WTC11 (cell line): ENCODE results near the gene TNFRSF4. TPM values are rescaled to one million over a fixed set of nuclear protein-coding genes. Genes with fewer than 3 reads are reported as not detected.

ENCODE experiments used
- ATAC-seq: fragments of 200-7000 bp; cut with Tn5 transposase; 2 replicates; pipeline ENCODE4 v1.10.0; 2021; ENCODE audit warnings: mild to moderate bottlenecking, moderate library complexity
- CTCF ChIA-PET: fragments of 300-600 bp; sonication (Branson Sonifier 250); formaldehyde crosslinking; loops from one replicate; lab custom pipeline; 2021; ENCODE audit warnings: antibody characterized with exemption; lab: Charles Lee
- POLR2A ChIA-PET: fragments of 350-600 bp; sonication (Branson Sonifier 250); formaldehyde crosslinking; loops from one replicate; lab custom pipeline; 2021; ENCODE audit warnings: antibody characterized with exemption; lab: Charles Lee
- DNase-seq: peaks from one replicate; pipeline ENCODE4 v3.0.0; 2021; ENCODE audit warnings: low spot score
- H3K27ac Mint-ChIP-seq: 2 replicates; pipeline ENCODE4 v1.8.0; 2021; ENCODE audit warnings: mixed read lengths
- H3K27me3 Mint-ChIP-seq: 2 replicates; pipeline ENCODE4 v1.8.0; 2021; ENCODE audit warnings: low read depth, mild to moderate bottlenecking, moderate library complexity, mixed read lengths
- H3K36me3 Mint-ChIP-seq: 2 replicates; pipeline ENCODE4 v1.8.0; 2021; ENCODE audit warnings: mixed read lengths
- H3K4me1 Mint-ChIP-seq: 2 replicates; pipeline ENCODE4 v1.8.0; 2022; ENCODE audit warnings: mixed read lengths
- H3K4me3 Mint-ChIP-seq: 2 replicates; pipeline ENCODE4 v1.8.0; 2021; ENCODE audit warnings: mild to moderate bottlenecking, moderate library complexity, mixed read lengths
- H3K9me3 Mint-ChIP-seq: 2 replicates; pipeline ENCODE4 v1.8.0; 2021; ENCODE audit warnings: mixed read lengths
- CBFB ChIP-seq: sonication (generic); formaldehyde crosslinking; IDR thresholded peaks from 2 replicates; pipeline ENCODE4 v1.8.1; 2022; ENCODE audit warnings: mild to moderate bottlenecking, low read depth, missing genetic modification reagents
- FOXP1 ChIP-seq: sonication (generic); formaldehyde crosslinking; IDR thresholded peaks from 2 replicates; pipeline ENCODE4 v1.8.0; 2022; ENCODE audit warnings: missing genetic modification reagents, mild to moderate bottlenecking, moderate library complexity, borderline replicate concordance
- GABPB1 ChIP-seq: sonication (generic); formaldehyde crosslinking; IDR thresholded peaks from 2 replicates; pipeline ENCODE4 v1.8.1; 2023; ENCODE audit warnings: mild to moderate bottlenecking, missing genetic modification reagents
- IRF2 ChIP-seq: sonication (generic); formaldehyde crosslinking; IDR thresholded peaks from 2 replicates; pipeline ENCODE4 v1.8.0; 2022; ENCODE audit warnings: low read depth, missing genetic modification reagents, borderline replicate concordance
- JAZF1 ChIP-seq: fragments of 250-450 bp; sonication (Bioruptor Pico); IDR thresholded peaks from 2 replicates; pipeline ENCODE4 v1.9.0; 2021; ENCODE audit warnings: moderate library complexity, mild to moderate bottlenecking, inconsistent platforms
- MYBL2 ChIP-seq: sonication (generic); formaldehyde crosslinking; IDR thresholded peaks from 2 replicates; pipeline ENCODE4 v1.8.1; 2023; ENCODE audit warnings: mild to moderate bottlenecking, moderate library complexity, missing genetic modification reagents
- NR2C2 ChIP-seq: sonication (generic); formaldehyde crosslinking; IDR thresholded peaks from 2 replicates; pipeline ENCODE4 v1.8.0; 2022; ENCODE audit warnings: mild to moderate bottlenecking, missing genetic modification reagents
- SMAD4 ChIP-seq: sonication (generic); formaldehyde crosslinking; IDR thresholded peaks from 2 replicates; pipeline ENCODE4 v1.8.0; 2022; ENCODE audit warnings: mild to moderate bottlenecking, missing genetic modification reagents
- TEAD4 ChIP-seq: sonication (generic); formaldehyde crosslinking; IDR thresholded peaks from 2 replicates; pipeline ENCODE4 v1.8.0; 2022; ENCODE audit warnings: mild to moderate bottlenecking, missing genetic modification reagents
- ZBTB21 ChIP-seq: sonication (generic); formaldehyde crosslinking; IDR thresholded peaks from 2 replicates; pipeline ENCODE4 v1.8.1; 2023; ENCODE audit warnings: mild to moderate bottlenecking, missing genetic modification reagents, borderline replicate concordance
- ZNF317 ChIP-seq: sonication (generic); formaldehyde crosslinking; IDR thresholded peaks from 2 replicates; pipeline ENCODE4 v1.8.1; 2023; ENCODE audit warnings: low read depth, mild to moderate bottlenecking, moderate library complexity, missing genetic modification reagents, borderline replicate concordance
- total RNA-seq: library from RNA; stranded (reverse); gene quantifications from 3 replicates; pipeline ENCODE4 v1.2.3, GENCODE V29; 2021
- TF ChIP-seq, protein P1 (sequence below): sonication (generic); formaldehyde crosslinking; IDR thresholded peaks from 2 replicates; pipeline ENCODE4 v1.8.0; 2022; ENCODE audit warnings: mild to moderate bottlenecking, missing genetic modification reagents
- TF ChIP-seq, protein P2 (sequence below): sonication (generic); formaldehyde crosslinking; conservative IDR thresholded peaks from 2 replicates; pipeline ENCODE4 v1.8.1; 2022; ENCODE audit warnings: mild to moderate bottlenecking, missing genetic modification reagents
- TF ChIP-seq, protein P3 (sequence below): sonication (generic); formaldehyde crosslinking; conservative IDR thresholded peaks from 2 replicates; pipeline ENCODE4 v1.8.1; 2023; ENCODE audit warnings: mild to moderate bottlenecking, low read depth, missing genetic modification reagents, moderate library complexity
- TF ChIP-seq, protein P4 (sequence below): sonication (generic); formaldehyde crosslinking; IDR thresholded peaks from 2 replicates; pipeline ENCODE4 v1.8.1; 2023; ENCODE audit warnings: mild to moderate bottlenecking, moderate library complexity, missing genetic modification reagents
- TF ChIP-seq, protein P5 (sequence below): sonication (generic); formaldehyde crosslinking; IDR thresholded peaks from 2 replicates; pipeline ENCODE4 v1.8.0; 2023; ENCODE audit warnings: missing genetic modification reagents, mild to moderate bottlenecking, borderline replicate concordance
- TF ChIP-seq, protein P6 (sequence below): sonication (generic); formaldehyde crosslinking; IDR thresholded peaks from 2 replicates; pipeline ENCODE4 v1.8.1; 2023; ENCODE audit warnings: mild to moderate bottlenecking, missing genetic modification reagents, borderline replicate concordance
- TF ChIP-seq, protein P7 (sequence below): fragments of 200-600 bp; IDR thresholded peaks from 2 replicates; pipeline ENCODE4 v1.8.0; 2022; ENCODE audit warnings: antibody characterized with exemption

The TNFRSF4 gene
- total RNA-seq, 1 experiment from 2014 or later = 0.33 TPM

DNA sequence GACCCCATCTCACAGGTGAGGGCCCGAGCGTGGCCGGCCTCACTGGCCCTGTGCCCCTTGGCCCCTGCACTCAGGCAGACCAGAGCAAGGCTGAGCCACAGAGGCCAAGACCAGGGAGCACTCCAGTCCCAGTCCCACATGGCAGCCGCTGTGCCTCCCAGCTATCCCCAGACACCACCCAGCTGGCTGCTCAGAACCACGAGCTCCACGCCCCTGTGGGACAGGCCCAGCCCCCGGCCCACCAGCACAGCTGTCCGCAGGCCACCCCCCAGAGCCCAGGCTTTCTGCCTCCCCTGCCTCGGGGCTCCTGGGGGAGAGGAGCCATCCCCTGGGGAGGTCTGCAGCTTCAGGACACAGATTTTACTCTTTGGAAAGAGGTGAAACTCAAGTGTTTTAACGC is 41.7 kb upstream of the TNFRSF4 start (continued):
- TF ChIP-seq, protein P1, sequence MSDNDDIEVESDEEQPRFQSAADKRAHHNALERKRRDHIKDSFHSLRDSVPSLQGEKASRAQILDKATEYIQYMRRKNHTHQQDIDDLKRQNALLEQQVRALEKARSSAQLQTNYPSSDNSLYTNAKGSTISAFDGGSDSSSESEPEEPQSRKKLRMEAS = no peak
- TF ChIP-seq, protein P2, sequence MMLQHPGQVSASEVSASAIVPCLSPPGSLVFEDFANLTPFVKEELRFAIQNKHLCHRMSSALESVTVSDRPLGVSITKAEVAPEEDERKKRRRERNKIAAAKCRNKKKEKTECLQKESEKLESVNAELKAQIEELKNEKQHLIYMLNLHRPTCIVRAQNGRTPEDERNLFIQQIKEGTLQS (CRISPR knock-in tag) = no peak
- TF ChIP-seq ZBTB21 (CRISPR knock-in tag) (no peak), GABPB1 (CRISPR knock-in tag) (no peak), TEAD4 (CRISPR knock-in tag) (no peak), MYBL2 (CRISPR knock-in tag) (no peak)
- TF ChIP-seq, protein P3, sequence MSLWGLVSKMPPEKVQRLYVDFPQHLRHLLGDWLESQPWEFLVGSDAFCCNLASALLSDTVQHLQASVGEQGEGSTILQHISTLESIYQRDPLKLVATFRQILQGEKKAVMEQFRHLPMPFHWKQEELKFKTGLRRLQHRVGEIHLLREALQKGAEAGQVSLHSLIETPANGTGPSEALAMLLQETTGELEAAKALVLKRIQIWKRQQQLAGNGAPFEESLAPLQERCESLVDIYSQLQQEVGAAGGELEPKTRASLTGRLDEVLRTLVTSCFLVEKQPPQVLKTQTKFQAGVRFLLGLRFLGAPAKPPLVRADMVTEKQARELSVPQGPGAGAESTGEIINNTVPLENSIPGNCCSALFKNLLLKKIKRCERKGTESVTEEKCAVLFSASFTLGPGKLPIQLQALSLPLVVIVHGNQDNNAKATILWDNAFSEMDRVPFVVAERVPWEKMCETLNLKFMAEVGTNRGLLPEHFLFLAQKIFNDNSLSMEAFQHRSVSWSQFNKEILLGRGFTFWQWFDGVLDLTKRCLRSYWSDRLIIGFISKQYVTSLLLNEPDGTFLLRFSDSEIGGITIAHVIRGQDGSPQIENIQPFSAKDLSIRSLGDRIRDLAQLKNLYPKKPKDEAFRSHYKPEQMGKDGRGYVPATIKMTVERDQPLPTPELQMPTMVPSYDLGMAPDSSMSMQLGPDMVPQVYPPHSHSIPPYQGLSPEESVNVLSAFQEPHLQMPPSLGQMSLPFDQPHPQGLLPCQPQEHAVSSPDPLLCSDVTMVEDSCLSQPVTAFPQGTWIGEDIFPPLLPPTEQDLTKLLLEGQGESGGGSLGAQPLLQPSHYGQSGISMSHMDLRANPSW (CRISPR knock-in tag) = no peak
- TF ChIP-seq, protein P4, sequence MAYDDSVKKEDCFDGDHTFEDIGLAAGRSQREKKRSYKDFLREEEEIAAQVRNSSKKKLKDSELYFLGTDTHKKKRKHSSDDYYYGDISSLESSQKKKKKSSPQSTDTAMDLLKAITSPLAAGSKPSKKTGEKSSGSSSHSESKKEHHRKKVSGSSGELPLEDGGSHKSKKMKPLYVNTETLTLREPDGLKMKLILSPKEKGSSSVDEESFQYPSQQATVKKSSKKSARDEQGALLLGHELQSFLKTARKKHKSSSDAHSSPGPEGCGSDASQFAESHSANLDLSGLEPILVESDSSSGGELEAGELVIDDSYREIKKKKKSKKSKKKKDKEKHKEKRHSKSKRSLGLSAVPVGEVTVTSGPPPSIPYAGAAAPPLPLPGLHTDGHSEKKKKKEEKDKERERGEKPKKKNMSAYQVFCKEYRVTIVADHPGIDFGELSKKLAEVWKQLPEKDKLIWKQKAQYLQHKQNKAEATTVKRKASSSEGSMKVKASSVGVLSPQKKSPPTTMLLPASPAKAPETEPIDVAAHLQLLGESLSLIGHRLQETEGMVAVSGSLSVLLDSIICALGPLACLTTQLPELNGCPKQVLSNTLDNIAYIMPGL = no peak

DNA sequence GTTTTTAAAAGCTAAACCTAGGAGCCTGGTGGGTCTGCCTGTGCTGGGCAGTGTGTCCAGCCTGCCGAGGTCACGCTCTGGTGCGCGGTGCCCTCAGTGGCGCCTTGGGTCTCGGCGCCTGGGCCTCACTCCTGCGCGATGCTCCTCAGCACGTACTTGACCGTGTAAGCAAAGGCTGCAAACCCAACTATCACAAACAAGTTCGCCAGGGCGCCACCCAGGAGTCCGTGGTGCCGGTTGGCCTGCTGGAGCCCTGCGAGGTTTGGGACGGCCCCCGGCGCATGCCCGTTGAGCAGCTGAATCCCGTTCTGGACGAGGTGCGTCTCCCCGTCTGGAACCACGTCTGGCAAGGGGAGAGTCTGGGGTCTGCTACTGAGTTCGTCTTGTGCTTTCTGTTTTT is 41.1 kb upstream of the TNFRSF4 start:
- ATAC-seq = no peak
- no peak for DNase-seq
- TF ChIP-seq CBFB (CRISPR knock-in tag) (no peak), JAZF1 (no peak), SMAD4 (CRISPR knock-in tag) (no peak), FOXP1 (CRISPR knock-in tag) (no peak)
- TF ChIP-seq, protein P5, sequence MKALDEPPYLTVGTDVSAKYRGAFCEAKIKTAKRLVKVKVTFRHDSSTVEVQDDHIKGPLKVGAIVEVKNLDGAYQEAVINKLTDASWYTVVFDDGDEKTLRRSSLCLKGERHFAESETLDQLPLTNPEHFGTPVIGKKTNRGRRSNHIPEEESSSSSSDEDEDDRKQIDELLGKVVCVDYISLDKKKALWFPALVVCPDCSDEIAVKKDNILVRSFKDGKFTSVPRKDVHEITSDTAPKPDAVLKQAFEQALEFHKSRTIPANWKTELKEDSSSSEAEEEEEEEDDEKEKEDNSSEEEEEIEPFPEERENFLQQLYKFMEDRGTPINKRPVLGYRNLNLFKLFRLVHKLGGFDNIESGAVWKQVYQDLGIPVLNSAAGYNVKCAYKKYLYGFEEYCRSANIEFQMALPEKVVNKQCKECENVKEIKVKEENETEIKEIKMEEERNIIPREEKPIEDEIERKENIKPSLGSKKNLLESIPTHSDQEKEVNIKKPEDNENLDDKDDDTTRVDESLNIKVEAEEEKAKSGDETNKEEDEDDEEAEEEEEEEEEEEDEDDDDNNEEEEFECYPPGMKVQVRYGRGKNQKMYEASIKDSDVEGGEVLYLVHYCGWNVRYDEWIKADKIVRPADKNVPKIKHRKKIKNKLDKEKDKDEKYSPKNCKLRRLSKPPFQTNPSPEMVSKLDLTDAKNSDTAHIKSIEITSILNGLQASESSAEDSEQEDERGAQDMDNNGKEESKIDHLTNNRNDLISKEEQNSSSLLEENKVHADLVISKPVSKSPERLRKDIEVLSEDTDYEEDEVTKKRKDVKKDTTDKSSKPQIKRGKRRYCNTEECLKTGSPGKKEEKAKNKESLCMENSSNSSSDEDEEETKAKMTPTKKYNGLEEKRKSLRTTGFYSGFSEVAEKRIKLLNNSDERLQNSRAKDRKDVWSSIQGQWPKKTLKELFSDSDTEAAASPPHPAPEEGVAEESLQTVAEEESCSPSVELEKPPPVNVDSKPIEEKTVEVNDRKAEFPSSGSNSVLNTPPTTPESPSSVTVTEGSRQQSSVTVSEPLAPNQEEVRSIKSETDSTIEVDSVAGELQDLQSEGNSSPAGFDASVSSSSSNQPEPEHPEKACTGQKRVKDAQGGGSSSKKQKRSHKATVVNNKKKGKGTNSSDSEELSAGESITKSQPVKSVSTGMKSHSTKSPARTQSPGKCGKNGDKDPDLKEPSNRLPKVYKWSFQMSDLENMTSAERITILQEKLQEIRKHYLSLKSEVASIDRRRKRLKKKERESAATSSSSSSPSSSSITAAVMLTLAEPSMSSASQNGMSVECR (CRISPR knock-in tag) = no peak
- Mint-ChIP-seq H3K36me3 (peaks cover 50% of the 10 kb centered on the region), H3K9me3 (no peaks in the 10 kb centered on the region), H3K4me3 (no peak overlapping the region), H3K27me3 (no peaks in the 10 kb centered on the region), H3K27ac (no peak overlapping the region), H3K4me1 (peaks cover 15% of the 10 kb centered on the region)
- ChIA-PET CTCF (no interaction called here), POLR2A (no interaction called here)

DNA sequence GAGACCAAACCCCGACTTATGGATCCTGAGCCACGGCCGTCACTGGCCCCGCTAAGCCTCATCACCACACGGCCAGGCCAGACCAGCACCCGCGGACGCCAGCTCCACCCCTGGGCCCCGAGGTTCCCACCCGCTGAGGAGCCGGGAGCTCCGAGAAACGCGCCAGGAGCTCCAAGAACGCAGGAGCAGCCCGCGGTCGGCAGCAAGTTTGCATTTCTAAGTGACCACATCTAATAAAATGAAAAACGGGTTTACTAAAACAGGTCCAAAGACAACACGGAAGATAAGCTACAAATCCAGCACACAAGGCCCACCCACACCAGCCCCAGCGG is 40.7 kb upstream of the TNFRSF4 start:
- ATAC-seq (no peak), DNase-seq (no peak)
- CTCF ChIA-PET = no interaction called here
- TF ChIP-seq, protein P6, sequence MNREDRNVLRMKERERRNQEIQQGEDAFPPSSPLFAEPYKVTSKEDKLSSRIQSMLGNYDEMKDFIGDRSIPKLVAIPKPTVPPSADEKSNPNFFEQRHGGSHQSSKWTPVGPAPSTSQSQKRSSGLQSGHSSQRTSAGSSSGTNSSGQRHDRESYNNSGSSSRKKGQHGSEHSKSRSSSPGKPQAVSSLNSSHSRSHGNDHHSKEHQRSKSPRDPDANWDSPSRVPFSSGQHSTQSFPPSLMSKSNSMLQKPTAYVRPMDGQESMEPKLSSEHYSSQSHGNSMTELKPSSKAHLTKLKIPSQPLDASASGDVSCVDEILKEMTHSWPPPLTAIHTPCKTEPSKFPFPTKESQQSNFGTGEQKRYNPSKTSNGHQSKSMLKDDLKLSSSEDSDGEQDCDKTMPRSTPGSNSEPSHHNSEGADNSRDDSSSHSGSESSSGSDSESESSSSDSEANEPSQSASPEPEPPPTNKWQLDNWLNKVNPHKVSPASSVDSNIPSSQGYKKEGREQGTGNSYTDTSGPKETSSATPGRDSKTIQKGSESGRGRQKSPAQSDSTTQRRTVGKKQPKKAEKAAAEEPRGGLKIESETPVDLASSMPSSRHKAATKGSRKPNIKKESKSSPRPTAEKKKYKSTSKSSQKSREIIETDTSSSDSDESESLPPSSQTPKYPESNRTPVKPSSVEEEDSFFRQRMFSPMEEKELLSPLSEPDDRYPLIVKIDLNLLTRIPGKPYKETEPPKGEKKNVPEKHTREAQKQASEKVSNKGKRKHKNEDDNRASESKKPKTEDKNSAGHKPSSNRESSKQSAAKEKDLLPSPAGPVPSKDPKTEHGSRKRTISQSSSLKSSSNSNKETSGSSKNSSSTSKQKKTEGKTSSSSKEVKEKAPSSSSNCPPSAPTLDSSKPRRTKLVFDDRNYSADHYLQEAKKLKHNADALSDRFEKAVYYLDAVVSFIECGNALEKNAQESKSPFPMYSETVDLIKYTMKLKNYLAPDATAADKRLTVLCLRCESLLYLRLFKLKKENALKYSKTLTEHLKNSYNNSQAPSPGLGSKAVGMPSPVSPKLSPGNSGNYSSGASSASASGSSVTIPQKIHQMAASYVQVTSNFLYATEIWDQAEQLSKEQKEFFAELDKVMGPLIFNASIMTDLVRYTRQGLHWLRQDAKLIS (CRISPR knock-in tag) = no peak
- no peak for TF ChIP-seq NR2C2 (CRISPR knock-in tag)
- TF ChIP-seq, protein P7, sequence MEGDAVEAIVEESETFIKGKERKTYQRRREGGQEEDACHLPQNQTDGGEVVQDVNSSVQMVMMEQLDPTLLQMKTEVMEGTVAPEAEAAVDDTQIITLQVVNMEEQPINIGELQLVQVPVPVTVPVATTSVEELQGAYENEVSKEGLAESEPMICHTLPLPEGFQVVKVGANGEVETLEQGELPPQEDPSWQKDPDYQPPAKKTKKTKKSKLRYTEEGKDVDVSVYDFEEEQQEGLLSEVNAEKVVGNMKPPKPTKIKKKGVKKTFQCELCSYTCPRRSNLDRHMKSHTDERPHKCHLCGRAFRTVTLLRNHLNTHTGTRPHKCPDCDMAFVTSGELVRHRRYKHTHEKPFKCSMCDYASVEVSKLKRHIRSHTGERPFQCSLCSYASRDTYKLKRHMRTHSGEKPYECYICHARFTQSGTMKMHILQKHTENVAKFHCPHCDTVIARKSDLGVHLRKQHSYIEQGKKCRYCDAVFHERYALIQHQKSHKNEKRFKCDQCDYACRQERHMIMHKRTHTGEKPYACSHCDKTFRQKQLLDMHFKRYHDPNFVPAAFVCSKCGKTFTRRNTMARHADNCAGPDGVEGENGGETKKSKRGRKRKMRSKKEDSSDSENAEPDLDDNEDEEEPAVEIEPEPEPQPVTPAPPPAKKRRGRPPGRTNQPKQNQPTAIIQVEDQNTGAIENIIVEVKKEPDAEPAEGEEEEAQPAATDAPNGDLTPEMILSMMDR = no peak
- TF ChIP-seq ZBTB21 (CRISPR knock-in tag) = no peak
- TF ChIP-seq ZNF317 = no peak
- TF ChIP-seq, protein P1 = no peak
- TF ChIP-seq IRF2 = no peak

More for the DNA sequence above, 40.7 kb upstream of the TNFRSF4 start:
- no peaks in the 10 kb centered on the region for H3K27me3 Mint-ChIP-seq
- peaks cover 46% of the 10 kb centered on the region for H3K36me3 Mint-ChIP-seq
- H3K9me3 Mint-ChIP-seq = no peaks in the 10 kb centered on the region
- no peak overlapping the region for H3K4me3 Mint-ChIP-seq
- POLR2A ChIA-PET = no interaction called here
- H3K4me1 Mint-ChIP-seq = peaks cover 12% of the 10 kb centered on the region
- H3K27ac Mint-ChIP-seq = no peak overlapping the region
